H1 (cell line): Measurements from ENCODE around the gene CDH2.

Experiments used
- ATF3 ChIP-seq: IDR thresholded peaks from 2 replicates; pipeline ENCODE4 v1.6.1; 2011; ENCODE audit warnings: low read depth, mild to moderate bottlenecking, low read length; ENCODE audit not compliant: insufficient read depth
- BCL11A ChIP-seq, 2 experiments: IDR thresholded peaks; one replicate each; pipeline ENCODE4 v1.6.1; 2011; ENCODE audit warnings: low read depth in 2 of 2, low read length in 2 of 2, mild to moderate bottlenecking in 2 of 2
- EZH2 ChIP-seq: fragments of 200-600 bp; sonication (generic); IDR thresholded peaks from 2 replicates; pipeline ENCODE4 v1.7.1; 2012; ENCODE audit warnings: low read depth, mild to moderate bottlenecking, moderate library complexity, low read length, inconsistent platforms; ENCODE audit not compliant: severe bottlenecking
- KDM5A ChIP-seq: fragments of 200-600 bp; IDR thresholded peaks from 2 replicates; pipeline ENCODE4 v1.7.1; 2012; ENCODE audit warnings: mild to moderate bottlenecking, low read length, inconsistent platforms, mixed read lengths
- NRF1 ChIP-seq: IDR thresholded peaks from 2 replicates; pipeline ENCODE4 v1.6.1; 2011; ENCODE audit warnings: mild to moderate bottlenecking, low read depth, low read length, improper control_type of control experiment
- POLR2A ChIP-seq, 2 experiments: IDR thresholded peaks; 1 replicate in 1 of 2; 2 replicates in 1 of 2; pipeline ENCODE4 v1.6.1; 2011; ENCODE audit warnings: low read depth in 2 of 2, low read length in 2 of 2, mild to moderate bottlenecking in 2 of 2; ENCODE audit errors: control extremely low read depth in 1 of 2
- POLR2AphosphoS5 ChIP-seq: IDR thresholded peaks from 2 replicates; pipeline ENCODE4 v1.6.1; 2011; ENCODE audit warnings: low read depth, low read length
- SUZ12 ChIP-seq: fragments of 200-600 bp; sonication (generic); IDR thresholded peaks from 2 replicates; pipeline ENCODE4 v1.6.1; 2012; ENCODE audit warnings: mild to moderate bottlenecking, inconsistent platforms, low read length, moderate library complexity, mixed read lengths
- TAF1 ChIP-seq: IDR thresholded peaks from 2 replicates; pipeline ENCODE4 v1.6.1; 2011; ENCODE audit warnings: mild to moderate bottlenecking, low read depth, low read length
- TEAD4 ChIP-seq: IDR thresholded peaks from 2 replicates; pipeline ENCODE4 v1.6.1; 2012; ENCODE audit warnings: low read depth, low read length, inconsistent platforms, mixed read lengths
- TF ChIP-seq, protein P1 (sequence below), 3 experiments: IDR thresholded peaks; 1 replicate in 2 of 3; 2 replicates in 1 of 3; pipeline versions ENCODE4 v1.5.1 to v1.6.1; 2011; ENCODE audit warnings: low read length in 3 of 3, mild to moderate bottlenecking in 3 of 3, inconsistent platforms in 2 of 3, low read depth in 1 of 3, moderate library complexity in 1 of 3; ENCODE audit not compliant: insufficient read depth in 1 of 3; ENCODE audit errors: control extremely low read depth in 1 of 3
- TF ChIP-seq, protein P2 (sequence below): IDR thresholded peaks from 2 replicates; pipeline ENCODE4 v1.6.1; 2012; ENCODE audit warnings: low read length, inconsistent platforms

- TF ChIP-seq, protein P1, sequence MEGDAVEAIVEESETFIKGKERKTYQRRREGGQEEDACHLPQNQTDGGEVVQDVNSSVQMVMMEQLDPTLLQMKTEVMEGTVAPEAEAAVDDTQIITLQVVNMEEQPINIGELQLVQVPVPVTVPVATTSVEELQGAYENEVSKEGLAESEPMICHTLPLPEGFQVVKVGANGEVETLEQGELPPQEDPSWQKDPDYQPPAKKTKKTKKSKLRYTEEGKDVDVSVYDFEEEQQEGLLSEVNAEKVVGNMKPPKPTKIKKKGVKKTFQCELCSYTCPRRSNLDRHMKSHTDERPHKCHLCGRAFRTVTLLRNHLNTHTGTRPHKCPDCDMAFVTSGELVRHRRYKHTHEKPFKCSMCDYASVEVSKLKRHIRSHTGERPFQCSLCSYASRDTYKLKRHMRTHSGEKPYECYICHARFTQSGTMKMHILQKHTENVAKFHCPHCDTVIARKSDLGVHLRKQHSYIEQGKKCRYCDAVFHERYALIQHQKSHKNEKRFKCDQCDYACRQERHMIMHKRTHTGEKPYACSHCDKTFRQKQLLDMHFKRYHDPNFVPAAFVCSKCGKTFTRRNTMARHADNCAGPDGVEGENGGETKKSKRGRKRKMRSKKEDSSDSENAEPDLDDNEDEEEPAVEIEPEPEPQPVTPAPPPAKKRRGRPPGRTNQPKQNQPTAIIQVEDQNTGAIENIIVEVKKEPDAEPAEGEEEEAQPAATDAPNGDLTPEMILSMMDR (IDR thresholded peaks at IDR 0.05; ENCODE audit: control extremely low read depth in 1 of 3, insufficient read depth in 1 of 3, low read depth in 1 of 3, low read length in 3 of 3): no peak
- TF ChIP-seq, protein P2, sequence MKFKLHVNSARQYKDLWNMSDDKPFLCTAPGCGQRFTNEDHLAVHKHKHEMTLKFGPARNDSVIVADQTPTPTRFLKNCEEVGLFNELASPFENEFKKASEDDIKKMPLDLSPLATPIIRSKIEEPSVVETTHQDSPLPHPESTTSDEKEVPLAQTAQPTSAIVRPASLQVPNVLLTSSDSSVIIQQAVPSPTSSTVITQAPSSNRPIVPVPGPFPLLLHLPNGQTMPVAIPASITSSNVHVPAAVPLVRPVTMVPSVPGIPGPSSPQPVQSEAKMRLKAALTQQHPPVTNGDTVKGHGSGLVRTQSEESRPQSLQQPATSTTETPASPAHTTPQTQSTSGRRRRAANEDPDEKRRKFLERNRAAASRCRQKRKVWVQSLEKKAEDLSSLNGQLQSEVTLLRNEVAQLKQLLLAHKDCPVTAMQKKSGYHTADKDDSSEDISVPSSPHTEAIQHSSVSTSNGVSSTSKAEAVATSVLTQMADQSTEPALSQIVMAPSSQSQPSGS: no peak
- TF ChIP-seq BCL11A (IDR thresholded peaks at IDR 0.05; ENCODE audit: low read depth in 2 of 2, low read length in 2 of 2) (no peak), TEAD4 (no peak), ATF3 (no peak), NRF1 (no peak), EZH2 (no peak), POLR2AphosphoS5 (no peak), SUZ12 (no peak), TAF1 (no peak), POLR2A (IDR thresholded peaks at IDR 0.05; ENCODE audit: control extremely low read depth in 1 of 2, low read depth in 2 of 2, low read length in 2 of 2) (no peak), KDM5A (no peak)
These were observed 136.7 kb downstream of the CDH2 start for GRCh38 chr18:28040211-28040610.
